ENCODE measurements around the gene TPST1.
"Not testable (repeated sequence)": the region's sequence is repeated elsewhere in the genome, so short reads cannot be mapped to it uniquely, and the experiment has no call there.

TPST1 gene

DNA sequence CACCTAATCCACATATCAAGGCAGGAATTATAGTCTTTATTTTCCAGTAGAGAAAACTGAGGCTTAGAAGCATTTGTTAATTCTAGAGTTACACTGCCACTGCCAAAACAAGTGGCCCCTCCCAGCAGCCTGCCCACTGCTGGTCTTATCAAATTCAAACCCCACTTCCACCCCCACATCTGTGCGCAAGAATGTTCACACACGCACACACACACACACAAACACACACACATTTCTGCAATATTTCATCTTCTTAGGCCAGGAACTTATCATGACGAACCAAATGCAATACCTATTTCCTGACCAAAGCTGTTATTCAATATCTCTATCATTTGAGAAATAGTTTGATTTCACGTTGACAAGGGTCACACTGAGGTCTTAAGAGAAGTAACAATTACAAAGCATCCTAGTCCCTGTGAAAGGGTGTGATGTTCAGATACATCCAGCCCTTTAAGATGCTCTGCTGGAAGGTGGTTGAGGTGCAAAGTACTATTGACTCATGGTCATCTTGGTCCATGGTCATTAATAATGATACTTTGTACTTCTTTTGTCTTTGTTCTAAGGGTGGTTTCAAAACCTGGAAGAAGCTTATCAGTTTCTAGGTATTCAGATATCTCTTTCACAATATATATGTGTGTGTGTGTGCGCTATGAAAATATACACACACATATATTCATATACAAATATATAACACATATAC lies 169.2 kb downstream of the TPST1 start:
- H3K4me3 Mint-ChIP-seq, CTCF ChIA-PET, H3K36me3 Mint-ChIP-seq, H3K27me3 Mint-ChIP-seq, DNase-seq, H3K27ac Mint-ChIP-seq, H3K4me1 Mint-ChIP-seq, H3K9me3 Mint-ChIP-seq: not testable (repeated sequence)

GRCh38 chr7:66376264-66376945 lies 171.3 kb downstream of the TPST1 start:
- CTCF ChIA-PET = no interaction called here
- DNase-seq = no peak
- H3K4me3 Mint-ChIP-seq = no peak overlapping the region
- H3K27me3 Mint-ChIP-seq = no peaks in the 10 kb centered on the region
- H3K9me3 Mint-ChIP-seq = peaks cover 4% of the 10 kb centered on the region
- no peak overlapping the region for H3K27ac Mint-ChIP-seq
- H3K4me1 Mint-ChIP-seq = no peaks in the 10 kb centered on the region
- peaks cover 3% of the 10 kb centered on the region for H3K36me3 Mint-ChIP-seq

DNA sequence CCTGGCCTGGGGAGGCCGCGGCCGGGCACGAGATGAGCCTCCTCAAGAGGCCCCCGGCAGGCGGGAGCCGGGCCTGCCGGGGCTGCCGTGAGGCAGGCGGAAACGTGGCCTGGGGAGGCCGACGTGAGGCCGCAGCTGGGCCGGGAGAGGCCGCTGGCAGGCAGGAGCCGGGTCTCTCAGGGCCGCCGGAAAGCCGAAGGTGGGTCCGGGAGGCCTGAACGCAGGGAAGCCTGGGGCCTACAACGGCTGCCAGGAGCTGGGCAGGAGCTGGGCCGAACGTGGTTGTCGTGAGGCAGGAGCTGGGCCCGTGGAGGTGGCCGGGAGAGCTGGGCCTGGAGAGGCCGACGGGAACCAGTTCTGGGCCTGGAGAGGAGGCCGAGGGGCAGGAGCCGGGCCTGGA lies 171.9 kb downstream of the TPST1 start:
- Mint-ChIP-seq H3K4me1 (no peaks in the 10 kb centered on the region), H3K4me3 (no peak overlapping the region), H3K27me3 (no peaks in the 10 kb centered on the region), H3K27ac (no peak overlapping the region), H3K9me3 (peaks cover 4% of the 10 kb centered on the region), H3K36me3 (peaks cover 3% of the 10 kb centered on the region)
- CTCF ChIA-PET = no interaction called here
- no peak for DNase-seq

DNA sequence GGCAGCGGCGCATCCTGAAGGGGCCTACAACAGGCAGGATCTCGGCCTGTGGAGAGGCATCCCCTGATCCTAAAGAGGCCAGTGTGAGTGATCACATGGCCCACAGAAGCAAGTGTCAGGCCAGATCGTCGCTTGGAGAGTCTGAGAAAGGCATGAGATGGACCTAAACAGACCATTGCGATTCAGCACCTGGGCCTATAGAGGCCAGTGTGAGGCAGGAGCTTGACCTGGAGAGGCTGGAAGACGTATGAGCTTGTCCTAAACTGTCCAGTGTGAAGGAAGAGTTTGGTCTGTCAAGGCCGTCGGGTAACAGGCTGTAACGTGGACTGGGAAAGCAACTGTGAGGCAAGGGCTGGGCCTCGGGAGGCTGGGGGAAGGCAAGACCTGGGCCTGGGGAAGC lies 172.6 kb downstream of the TPST1 start:
- no peak overlapping the region for H3K4me3 Mint-ChIP-seq
- CTCF ChIA-PET = no interaction called here
- no peak overlapping the region for H3K27ac Mint-ChIP-seq

DNA sequence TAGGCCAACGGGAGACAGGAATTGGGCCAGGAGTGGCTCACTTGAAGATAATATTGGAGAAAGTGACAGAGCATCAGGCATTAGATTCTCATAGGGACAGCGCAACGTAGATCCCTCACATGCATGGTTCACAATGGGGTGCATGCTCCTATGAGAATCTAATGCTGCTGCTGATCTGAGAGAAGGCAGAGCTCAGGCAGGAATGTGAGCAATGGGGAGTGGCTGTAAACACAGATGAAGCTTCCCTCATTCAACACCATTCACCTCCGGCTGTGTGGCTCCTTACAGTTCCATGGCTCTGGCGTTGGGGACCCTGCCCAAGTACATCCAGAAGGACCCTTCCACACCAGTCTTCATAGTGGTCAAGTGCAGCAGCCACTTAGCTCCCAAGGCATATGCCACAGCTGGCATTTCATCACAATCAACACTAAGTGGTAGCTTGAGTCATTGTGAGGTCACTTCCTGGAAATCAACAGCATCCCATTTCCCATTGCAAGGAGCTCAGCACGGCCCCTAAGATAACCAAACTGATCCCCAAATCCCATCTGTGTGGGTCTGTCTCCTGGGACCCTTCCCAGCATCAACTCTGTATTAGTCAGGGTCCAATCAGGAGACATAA lies 174.5 kb downstream of the TPST1 start:
- Mint-ChIP-seq H3K27ac (no peak overlapping the region), H3K4me3 (no peak overlapping the region), H3K27me3 (no peaks in the 10 kb centered on the region), H3K36me3 (peaks cover 3% of the 10 kb centered on the region), H3K9me3 (peaks cover 4% of the 10 kb centered on the region), H3K4me1 (no peaks in the 10 kb centered on the region)
- CTCF ChIA-PET = no interaction called here
- DNase-seq = no peak

More for the DNA sequence above, 172.6 kb downstream of the TPST1 start:
- H3K36me3 Mint-ChIP-seq = peaks cover 3% of the 10 kb centered on the region
- peaks cover 4% of the 10 kb centered on the region for H3K9me3 Mint-ChIP-seq
- H3K27me3 Mint-ChIP-seq = no peaks in the 10 kb centered on the region
- DNase-seq = no peak
- H3K4me1 Mint-ChIP-seq = no peaks in the 10 kb centered on the region

GRCh38 chr7:66380272-66380888 lies 175.2 kb downstream of the TPST1 start:
- CTCF ChIA-PET = no interaction called here
- H3K4me1 Mint-ChIP-seq = peaks cover 3% of the 10 kb centered on the region
- H3K4me3 Mint-ChIP-seq = no peak overlapping the region
- H3K27ac Mint-ChIP-seq = no peak overlapping the region
- DNase-seq = no peak
- no peaks in the 10 kb centered on the region for H3K27me3 Mint-ChIP-seq
- H3K9me3 Mint-ChIP-seq = peaks cover 4% of the 10 kb centered on the region
- H3K36me3 Mint-ChIP-seq = peaks cover 3% of the 10 kb centered on the region

DNA sequence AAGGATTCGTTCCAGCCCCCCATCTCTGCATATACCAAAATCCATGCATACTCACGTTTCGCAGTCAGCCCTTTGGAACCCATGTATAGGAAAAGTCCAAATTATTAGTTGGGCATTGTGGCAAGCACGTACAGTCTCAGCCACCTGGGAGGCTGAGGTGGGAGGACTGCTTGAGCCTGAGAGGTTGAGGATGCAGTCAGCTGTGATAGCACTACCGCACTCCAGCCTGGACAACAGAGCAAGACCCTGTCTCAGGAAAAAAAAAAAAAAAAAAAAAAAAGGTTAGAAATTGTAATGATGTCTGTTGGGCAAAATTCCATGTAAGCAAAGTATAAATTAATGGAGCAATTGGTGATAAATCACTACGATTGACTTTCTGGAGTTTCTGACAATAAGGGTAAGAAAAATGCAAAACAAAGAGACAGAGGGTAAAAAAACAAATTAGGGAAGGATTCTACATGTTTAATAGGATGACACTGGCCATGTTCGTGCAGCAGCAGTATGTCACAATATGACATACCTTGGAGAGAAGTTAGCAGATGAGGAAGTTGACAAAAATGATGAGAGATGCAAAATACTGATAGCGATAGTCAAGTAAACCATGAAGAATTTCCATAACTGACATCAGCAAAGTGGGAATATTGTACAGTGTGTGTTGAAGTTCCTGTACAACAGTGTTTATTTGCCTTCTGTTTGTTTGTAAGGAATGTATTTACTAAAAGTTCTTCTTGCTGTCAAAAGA lies 177.2 kb downstream of the TPST1 start:
- H3K27ac Mint-ChIP-seq, H3K4me1 Mint-ChIP-seq, H3K36me3 Mint-ChIP-seq, H3K27me3 Mint-ChIP-seq, H3K9me3 Mint-ChIP-seq, H3K4me3 Mint-ChIP-seq, CTCF ChIA-PET, DNase-seq: not testable (repeated sequence)

- not testable (repeated sequence) for H3K9me3 Mint-ChIP-seq, H3K4me3 Mint-ChIP-seq, H3K27ac Mint-ChIP-seq, H3K27me3 Mint-ChIP-seq, H3K4me1 Mint-ChIP-seq, H3K36me3 Mint-ChIP-seq, DNase-seq
- CTCF ChIA-PET = interaction anchor here (0.6 kb wide), 1 partner anchor 744 kb away, joined by 3 read pairs; no protein-coding TSS in a partner anchor
Measured at GRCh38 chr7:66385191-66385905, 180.2 kb downstream of the TPST1 start.

DNA sequence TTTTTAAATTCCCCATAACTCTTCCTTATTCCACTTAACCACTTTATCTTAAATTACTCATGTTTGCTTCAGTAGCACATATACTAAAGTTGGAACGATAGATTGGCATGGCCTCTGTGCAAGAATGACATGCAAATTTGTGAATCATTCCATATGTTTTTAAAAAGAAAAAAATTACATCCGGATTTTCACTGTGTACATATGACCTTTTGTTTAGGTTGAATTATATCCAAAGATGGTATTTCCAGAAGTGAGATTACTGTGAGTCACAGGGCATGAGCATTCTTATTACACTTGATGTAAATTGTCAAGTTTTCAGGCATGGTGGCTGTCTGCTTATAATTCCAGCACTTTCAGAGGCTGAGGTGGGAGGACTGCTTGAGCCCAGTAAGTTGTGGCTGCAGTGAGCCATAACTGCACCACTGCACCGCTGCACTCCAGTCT lies 190.0 kb downstream of the TPST1 start:
- CTCF ChIA-PET, H3K27me3 Mint-ChIP-seq, H3K9me3 Mint-ChIP-seq, H3K27ac Mint-ChIP-seq, H3K4me3 Mint-ChIP-seq, H3K4me1 Mint-ChIP-seq, DNase-seq, H3K36me3 Mint-ChIP-seq: not testable (repeated sequence)

DNA sequence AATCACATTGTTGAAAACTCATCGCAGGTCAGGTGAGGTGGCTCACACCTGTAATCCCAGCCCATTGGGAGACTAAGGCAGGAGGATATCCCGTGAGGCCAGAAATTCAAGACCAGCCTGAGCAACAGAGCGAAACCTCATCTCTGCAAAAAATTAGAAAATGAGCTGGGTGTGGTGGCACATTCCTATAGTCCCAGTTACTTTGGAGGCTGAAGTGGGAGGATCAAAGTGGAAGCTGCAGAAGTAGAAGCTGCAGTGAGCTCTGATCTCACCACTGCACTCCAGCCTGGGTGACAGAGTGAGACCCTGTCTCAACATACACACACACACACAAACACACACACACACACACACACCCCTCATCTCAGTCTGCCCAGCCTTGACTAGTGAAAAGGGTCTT lies 190.9 kb downstream of the TPST1 start:
- H3K9me3 Mint-ChIP-seq, H3K36me3 Mint-ChIP-seq, H3K4me3 Mint-ChIP-seq, H3K27ac Mint-ChIP-seq, H3K4me1 Mint-ChIP-seq, CTCF ChIA-PET, H3K27me3 Mint-ChIP-seq, DNase-seq: not testable (repeated sequence)

GRCh38 chr7:66398841-66399240 lies 193.7 kb downstream of the TPST1 start:
- DNase-seq, H3K27me3 Mint-ChIP-seq, H3K27ac Mint-ChIP-seq, CTCF ChIA-PET, H3K4me1 Mint-ChIP-seq, H3K36me3 Mint-ChIP-seq, H3K9me3 Mint-ChIP-seq, H3K4me3 Mint-ChIP-seq: not testable (repeated sequence)

GRCh38 chr7:66399566-66399965 lies 194.4 kb downstream of the TPST1 start:
- CTCF ChIA-PET = no interaction called here
- Mint-ChIP-seq H3K4me3 (no peak overlapping the region), H3K4me1 (no peaks in the 10 kb centered on the region), H3K27ac (no peak overlapping the region), H3K9me3 (peaks cover 8% of the 10 kb centered on the region), H3K36me3 (no peaks in the 10 kb centered on the region), H3K27me3 (no peaks in the 10 kb centered on the region)
- no peak for DNase-seq

GRCh38 chr7:66400400-66400799 lies 195.3 kb downstream of the TPST1 start:
- CTCF ChIA-PET = no interaction called here
- Mint-ChIP-seq H3K27ac (no peak overlapping the region), H3K36me3 (no peaks in the 10 kb centered on the region), H3K27me3 (no peaks in the 10 kb centered on the region), H3K4me1 (no peaks in the 10 kb centered on the region), H3K9me3 (peaks cover 8% of the 10 kb centered on the region), H3K4me3 (no peak overlapping the region)
- DNase-seq = no peak

DNA sequence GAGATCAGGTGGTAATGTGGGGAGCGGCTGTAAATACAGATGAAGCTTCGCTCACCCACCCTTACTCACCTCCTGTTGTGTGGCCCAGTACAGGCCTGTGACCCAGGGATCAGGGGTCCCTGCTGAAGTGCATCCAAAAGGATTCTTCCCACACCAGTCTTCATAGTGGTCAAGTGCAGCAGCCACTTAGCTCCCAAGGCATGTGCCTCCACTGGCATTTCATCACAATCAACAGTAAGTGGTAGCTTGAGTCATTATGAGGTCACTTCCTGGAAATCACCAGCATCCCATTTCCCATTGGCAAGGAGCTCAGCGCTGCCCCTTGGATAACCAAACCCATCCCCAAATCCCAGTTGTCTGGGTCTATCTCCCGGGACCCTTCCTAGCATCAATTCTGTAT lies 196.0 kb downstream of the TPST1 start:
- CTCF ChIA-PET, H3K9me3 Mint-ChIP-seq, H3K36me3 Mint-ChIP-seq, DNase-seq, H3K27me3 Mint-ChIP-seq, H3K27ac Mint-ChIP-seq, H3K4me3 Mint-ChIP-seq, H3K4me1 Mint-ChIP-seq: not testable (repeated sequence)

Data from activated naive CD4-positive, alpha-beta T cell treated with anti-CD3 and anti-CD28 coated beads, Interleukin-2, amount 10 ng/mL, durations not matched to agents 7 days and 5 days (primary cell).